ENCODE measurements around the gene C6orf58.

C6orf58 gene

GRCh38 chr6:127566119-127566518 is 10.9 kb upstream of the C6orf58 start:
- DNase-seq: no peak
- TF ChIP-seq CTCF (IDR thresholded peaks at IDR 0.05; ENCODE audit: low read depth, low read length): no peak
- H3K27ac ChIP-seq: no peak overlapping the region
- H3K9me3 ChIP-seq (ENCODE audit: severe bottlenecking): no peaks in the 10 kb centered on the region
- H3K36me3 ChIP-seq: no peaks in the 10 kb centered on the region
- H3K4me3 ChIP-seq (ENCODE audit: low read depth, low read length): no peak overlapping the region
- H3K27me3 ChIP-seq (ENCODE audit: insufficient read depth, low read depth, severe bottlenecking): no peaks in the 10 kb centered on the region

- H3K27me3 ChIP-seq (ENCODE audit: insufficient read depth, low read depth, severe bottlenecking): no peaks in the 10 kb centered on the region
Observed at GRCh38 chr6:127566651-127567050, 10.3 kb upstream of the C6orf58 start.

GRCh38 chr6:127567476-127567875 is 9.5 kb upstream of the C6orf58 start:
- H3K4me3 ChIP-seq (ENCODE audit: low read depth, low read length): no peak overlapping the region
- H3K27ac ChIP-seq: no peak overlapping the region
- no peaks in the 10 kb centered on the region for H3K36me3 ChIP-seq
- H3K9me3 ChIP-seq (ENCODE audit: severe bottlenecking): no peaks in the 10 kb centered on the region
- H3K27me3 ChIP-seq (ENCODE audit: insufficient read depth, low read depth, severe bottlenecking): no peaks in the 10 kb centered on the region
- no peak for TF ChIP-seq CTCF (IDR thresholded peaks at IDR 0.05; ENCODE audit: low read depth, low read length)
- no peak for DNase-seq

More at GRCh38 chr6:127566651-127567050, 10.3 kb upstream of the C6orf58 start:
- no peak for TF ChIP-seq CTCF (IDR thresholded peaks at IDR 0.05; ENCODE audit: low read depth, low read length)
- DNase-seq: no peak
- Histone ChIP-seq H3K36me3 (no peaks in the 10 kb centered on the region), H3K4me3 (ENCODE audit: low read depth, low read length) (no peak overlapping the region), H3K27ac (no peak overlapping the region), H3K9me3 (ENCODE audit: severe bottlenecking) (no peaks in the 10 kb centered on the region)

GRCh38 chr6:127570739-127571389 is 6.1 kb upstream of the C6orf58 start:
- H3K4me3 ChIP-seq (ENCODE audit: low read depth, low read length): no peak overlapping the region

GRCh38 chr6:127578900-127579299 is 1.9 kb downstream of the C6orf58 start:
- Histone ChIP-seq H3K27me3 (ENCODE audit: insufficient read depth, low read depth, severe bottlenecking) (no peaks in the 10 kb centered on the region), H3K4me3 (ENCODE audit: low read depth, low read length) (no peak overlapping the region), H3K36me3 (no peaks in the 10 kb centered on the region), H3K9me3 (ENCODE audit: severe bottlenecking) (no peaks in the 10 kb centered on the region), H3K27ac (no peak overlapping the region)
- DNase-seq: no peak
- TF ChIP-seq CTCF (IDR thresholded peaks at IDR 0.05; ENCODE audit: low read depth, low read length): no peak

More at GRCh38 chr6:127570739-127571389, 6.1 kb upstream of the C6orf58 start:
- no peak overlapping the region for H3K27ac ChIP-seq
- no peak for TF ChIP-seq CTCF (IDR thresholded peaks at IDR 0.05; ENCODE audit: low read depth, low read length)
- no peaks in the 10 kb centered on the region for H3K9me3 ChIP-seq (ENCODE audit: severe bottlenecking)
- no peaks in the 10 kb centered on the region for H3K27me3 ChIP-seq (ENCODE audit: insufficient read depth, low read depth, severe bottlenecking)
- no peaks in the 10 kb centered on the region for H3K36me3 ChIP-seq
- no peak for DNase-seq

GRCh38 chr6:127581576-127581975 is 4.6 kb downstream of the C6orf58 start:
- H3K9me3 ChIP-seq (ENCODE audit: severe bottlenecking): no peaks in the 10 kb centered on the region
- H3K4me3 ChIP-seq (ENCODE audit: low read depth, low read length): no peak overlapping the region
- no peaks in the 10 kb centered on the region for H3K27me3 ChIP-seq (ENCODE audit: insufficient read depth, low read depth, severe bottlenecking)
- no peak overlapping the region for H3K27ac ChIP-seq
- no peak for TF ChIP-seq CTCF (IDR thresholded peaks at IDR 0.05; ENCODE audit: low read depth, low read length)
- DNase-seq: no peak
- H3K36me3 ChIP-seq: no peaks in the 10 kb centered on the region

All from WERI-Rb-1 (cell line).